Karpas-422 (cell line): ENCODE results near the gene NT5C2. TPM values are rescaled to one million over a fixed set of nuclear protein-coding genes. Genes with fewer than 3 reads are reported as not detected.

Source experiments
- total RNA-seq: library from RNA; depleted of rRNA; stranded (reverse); fragments of >200 nt; shearing (Covaris generic); gene quantifications from 2 replicates; pipeline ENCODE4 v1.2.3, GENCODE V29; 2014; ENCODE audit warnings: low replicate concordance; rRNA removed

Gene NT5C2
- total RNA-seq, 1 experiment from 2014 or later, result 88.3 TPM

Other genes starting within 250 kb of the NT5C2 start
- not detected in 2 replicates for gene RPEL1, start 52.6 kb upstream of the NT5C2 start, total RNA-seq
- not detected in 2 replicates for gene INA, start 83.9 kb upstream of the NT5C2 start, total RNA-seq
- 7.6 and 10.7 TPM in 2 replicates for gene PCGF6, start 157.9 kb upstream of the NT5C2 start, total RNA-seq
- 5.7 and 6.0 TPM in 2 replicates for gene TAF5, start 174.7 kb upstream of the NT5C2 start, total RNA-seq
- gene ATP5MK, start 203.2 kb upstream of the NT5C2 start, total RNA-seq, result 63.3 and 315 TPM in 2 replicates
- gene PDCD11, start 203.4 kb upstream of the NT5C2 start, total RNA-seq, result 28.9 and 40.0 TPM in 2 replicates